Mesodermal cell (in vitro differentiated cells): ENCODE measurements around the gene LSM3.
A peak's percentile ranks its signal among the peaks of the same experiment; 100 is the strongest.

ENCODE experiments used
- H3K27ac ChIP-seq: 2 replicates; pipeline ENCODE4 v1.7.0; 2013; ENCODE audit warnings: mild to moderate bottlenecking, low read depth, low read length, moderate library complexity; ENCODE audit not compliant: severe bottlenecking
- H3K36me3 ChIP-seq: 2 replicates; pipeline ENCODE4 v1.7.1; 2013; ENCODE audit warnings: mild to moderate bottlenecking, low read length, moderate library complexity; ENCODE audit not compliant: control insufficient read depth, insufficient read depth
- H3K4me1 ChIP-seq: one replicate; pipeline ENCODE4 v1.7.1; 2013; ENCODE audit warnings: mild to moderate bottlenecking, low read length; ENCODE audit not compliant: insufficient read depth, control insufficient read depth, poor library complexity, severe bottlenecking
- H3K4me3 ChIP-seq: 2 replicates; pipeline ENCODE4 v1.7.0; 2013; ENCODE audit warnings: low read length, control low read depth, mild to moderate bottlenecking; ENCODE audit not compliant: insufficient read depth, poor library complexity, severe bottlenecking; ENCODE audit errors: extremely low read depth
- H3K9me3 ChIP-seq: 2 replicates; pipeline ENCODE4 v1.7.1; 2013; ENCODE audit warnings: mild to moderate bottlenecking, low read length, moderate library complexity; ENCODE audit not compliant: control insufficient read depth
- WGBS, 2 experiments: methylation state at CpG; one replicate each; pipeline ENCODE4 v1.1.5; 2013; ENCODE audit warnings: missing lambda C conversion rate in 2 of 2; ENCODE audit not compliant: insufficient coverage in 2 of 2; 5-methylcytosine and 5-hydroxymethylcytosine counted together

Gene LSM3

DNA sequence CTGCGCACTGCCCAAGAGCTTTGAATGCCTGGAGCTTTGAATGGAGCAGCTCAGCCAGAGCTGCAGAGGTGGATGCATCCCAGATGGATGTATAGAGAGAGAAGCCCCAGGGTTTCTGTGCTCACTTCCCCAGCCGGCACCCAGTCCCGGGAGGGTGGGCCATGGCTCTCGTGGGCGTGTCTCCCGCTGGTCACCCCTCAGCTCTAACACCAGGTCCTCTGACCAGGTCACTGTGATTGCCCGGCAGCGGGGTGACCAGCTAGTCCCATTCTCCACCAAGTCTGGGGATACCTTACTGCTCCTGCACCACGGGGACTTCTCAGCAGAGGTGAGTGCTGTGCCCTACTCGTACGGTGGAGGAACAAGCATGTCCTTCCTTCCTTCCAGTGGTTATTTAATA is 43.0 kb upstream of the LSM3 start:
- Histone ChIP-seq H3K9me3 (no peaks in the 10 kb centered on the region), H3K36me3 (peaks cover 97% of the 10 kb centered on the region), H3K4me3 (no peak overlapping the region), H3K27ac (no peak overlapping the region), H3K4me1 (no peaks in the 10 kb centered on the region)
- WGBS, 2 experiments: 91 to 97% methylated on average over 8 to 9 of the region's 11 CpGs

DNA sequence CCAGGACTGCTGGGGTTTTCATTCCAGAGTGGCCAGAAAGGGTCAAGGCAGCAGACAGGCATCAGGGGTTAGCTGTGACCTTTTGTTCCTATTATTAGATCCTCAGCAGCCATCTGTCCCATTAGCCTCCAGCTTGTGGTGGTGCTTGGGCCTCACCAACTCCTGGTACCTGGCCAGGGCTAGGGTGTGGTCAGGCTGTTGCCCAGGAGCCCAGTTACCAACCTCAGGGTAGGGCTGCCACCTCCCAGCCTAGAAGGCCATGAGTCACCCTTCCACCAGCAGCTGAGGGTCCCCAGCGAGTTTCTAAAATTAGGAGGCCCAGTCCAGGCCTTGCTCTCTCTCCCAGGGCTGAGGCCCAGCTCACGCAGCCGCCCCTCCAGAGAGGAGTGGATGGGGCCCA is 41.6 kb upstream of the LSM3 start:
- no peaks in the 10 kb centered on the region for H3K9me3 ChIP-seq
- 96 to 100% methylated on average over 2 to 3 of the region's 3 CpGs for WGBS, 2 experiments
- peaks cover 13% of the 10 kb centered on the region for H3K4me1 ChIP-seq
- H3K4me3 ChIP-seq: no peak overlapping the region
- H3K36me3 ChIP-seq: peaks cover 97% of the 10 kb centered on the region
- H3K27ac ChIP-seq: no peak overlapping the region

DNA sequence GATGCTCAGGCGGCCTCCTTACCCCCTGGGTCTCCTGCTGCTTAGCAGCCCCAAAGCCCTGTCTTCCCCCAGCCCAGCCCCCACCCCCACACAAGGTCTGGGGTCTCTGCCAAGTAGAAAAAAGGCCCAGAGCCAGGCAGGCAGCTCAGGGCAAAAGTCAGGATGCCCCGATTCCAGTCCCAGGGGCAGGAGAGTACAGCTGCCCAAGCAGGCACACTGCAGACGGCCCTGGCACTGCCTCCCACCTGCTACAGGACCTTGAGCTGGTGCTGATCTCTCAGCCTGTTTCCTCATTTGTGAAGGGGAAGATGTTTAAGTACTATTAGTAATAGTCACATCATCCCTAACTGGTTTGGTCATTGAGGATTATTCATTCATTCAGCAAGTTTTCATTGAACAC is 41.2 kb upstream of the LSM3 start:
- no peak overlapping the region for H3K27ac ChIP-seq
- WGBS, 2 experiments: 86 to 88% methylated on average over 1 of the region's 3 CpGs
- H3K4me1 ChIP-seq: peaks cover 18% of the 10 kb centered on the region
- no peaks in the 10 kb centered on the region for H3K9me3 ChIP-seq
- no peak overlapping the region for H3K4me3 ChIP-seq
- H3K36me3 ChIP-seq: peaks cover 96% of the 10 kb centered on the region

DNA sequence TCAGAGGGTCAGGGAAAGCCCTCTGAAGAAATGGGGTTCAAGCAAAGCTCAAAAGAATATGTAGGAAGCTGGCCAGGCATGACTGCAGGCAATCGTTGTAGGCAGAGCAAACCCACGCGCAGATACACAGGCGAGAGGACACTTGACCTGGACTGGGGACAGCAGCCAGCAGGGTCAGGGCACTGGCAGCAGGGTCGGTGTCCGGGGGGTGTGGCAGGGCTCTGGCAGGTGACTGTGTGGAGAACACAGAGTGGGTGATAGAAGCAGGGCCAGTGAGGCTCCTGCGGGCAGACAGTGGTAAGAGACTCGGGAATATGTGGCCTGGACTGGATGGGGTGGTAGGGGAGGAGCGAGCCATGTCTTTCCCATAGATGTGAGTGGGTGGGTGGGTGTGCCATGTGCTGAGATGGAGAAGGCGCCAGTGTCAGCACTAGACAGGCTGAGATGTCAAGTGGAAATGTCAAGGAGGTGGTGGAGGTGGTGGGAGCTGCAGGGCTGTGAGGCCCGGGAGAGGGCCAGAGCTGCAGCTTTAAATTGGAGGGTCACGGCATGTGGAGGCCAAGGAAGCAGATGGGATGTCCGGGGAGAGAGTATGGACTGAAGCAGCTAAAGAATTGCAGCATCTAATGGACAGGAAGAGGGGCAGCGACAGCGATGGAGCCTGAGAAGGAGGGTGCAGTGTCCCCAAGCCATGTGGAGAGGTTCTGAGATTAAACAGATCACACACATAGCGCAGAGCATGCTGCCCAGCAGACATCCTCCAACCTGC is 40.3 kb upstream of the LSM3 start:
- no peak overlapping the region for H3K27ac ChIP-seq
- H3K9me3 ChIP-seq: no peaks in the 10 kb centered on the region
- peaks cover 26% of the 10 kb centered on the region for H3K4me1 ChIP-seq
- WGBS, 2 experiments: 93 to 96% methylated on average over 14 to 15 of the region's 16 CpGs
- peaks cover 92% of the 10 kb centered on the region for H3K36me3 ChIP-seq
- no peak overlapping the region for H3K4me3 ChIP-seq

GRCh38 chr3:14138878-14139655 is 39.5 kb upstream of the LSM3 start:
- WGBS, 2 experiments: 95 to 97% methylated on average over 11 to 12 of the region's 14 CpGs

DNA sequence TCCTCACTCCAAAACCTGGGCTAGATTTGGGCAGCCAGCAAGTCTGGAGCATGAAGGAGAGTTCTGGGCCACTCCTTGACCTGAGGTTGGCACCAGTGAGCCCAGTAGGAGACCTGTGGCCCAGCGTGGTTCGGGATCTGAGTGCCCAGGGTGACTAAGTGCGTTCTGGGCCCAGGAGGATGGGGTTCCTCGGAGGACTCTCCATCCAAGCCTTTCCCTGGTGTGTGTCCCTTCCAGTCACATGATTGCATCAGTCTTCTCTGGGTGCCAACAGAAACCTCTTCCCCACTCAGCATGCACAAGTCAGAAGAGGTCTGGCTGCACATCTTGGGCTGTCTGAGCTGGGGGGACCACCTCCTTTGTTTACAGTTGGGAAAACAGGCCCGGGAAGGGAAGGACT is 38.8 kb upstream of the LSM3 start:
- Histone ChIP-seq H3K27ac (no peak overlapping the region), H3K4me1 (peaks cover 37% of the 10 kb centered on the region), H3K4me3 (no peak overlapping the region), H3K9me3 (no peaks in the 10 kb centered on the region), H3K36me3 (peaks cover 77% of the 10 kb centered on the region)
- WGBS, 2 experiments: 99% methylated on average over 5 of the region's 5 CpGs

More at GRCh38 chr3:14138878-14139655, 39.5 kb upstream of the LSM3 start:
- no peak overlapping the region for H3K4me3 ChIP-seq
- H3K36me3 ChIP-seq: peaks cover 84% of the 10 kb centered on the region
- H3K4me1 ChIP-seq: peaks cover 33% of the 10 kb centered on the region
- no peak overlapping the region for H3K27ac ChIP-seq
- H3K9me3 ChIP-seq: no peaks in the 10 kb centered on the region

- Histone ChIP-seq H3K4me3 (no peak overlapping the region), H3K36me3 (peaks cover 70% of the 10 kb centered on the region), H3K9me3 (no peaks in the 10 kb centered on the region), H3K4me1 (peaks cover 46% of the 10 kb centered on the region), H3K27ac (no peak overlapping the region)
- WGBS, 2 experiments: 92 to 100% methylated on average over 2 of the region's 2 CpGs
These were observed 37.9 kb upstream of the LSM3 start for GRCh38 chr3:14140668-14141067.

DNA sequence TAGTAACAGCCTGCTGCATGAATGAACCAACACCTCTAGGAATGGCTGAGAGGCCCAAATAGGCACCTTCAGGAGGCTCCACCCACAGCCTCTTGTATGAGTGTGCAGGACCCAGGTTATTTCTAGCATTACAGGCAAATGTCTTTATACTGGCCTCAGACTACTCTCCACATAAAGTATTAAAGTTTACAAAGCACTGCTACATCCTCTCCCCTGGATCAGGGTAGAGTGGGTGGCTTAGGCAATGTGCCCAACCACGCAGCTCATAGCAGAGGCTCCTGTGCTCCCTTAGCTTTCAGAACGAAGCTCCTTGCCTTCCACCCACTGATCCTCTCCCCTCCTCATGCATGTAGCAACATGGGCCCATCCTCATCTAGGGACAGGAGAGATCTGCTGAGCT is 37.5 kb upstream of the LSM3 start:
- WGBS, 2 experiments: 90% methylated on average over 2 of the region's 2 CpGs; no CpG with 5 or more reads in 1 of the 2 experiments
- Histone ChIP-seq H3K36me3 (peaks cover 70% of the 10 kb centered on the region), H3K9me3 (no peaks in the 10 kb centered on the region), H3K4me3 (no peak overlapping the region), H3K27ac (no peak overlapping the region), H3K4me1 (peaks cover 50% of the 10 kb centered on the region)

GRCh38 chr3:14141602-14142341 is 36.8 kb upstream of the LSM3 start:
- Histone ChIP-seq H3K9me3 (no peaks in the 10 kb centered on the region), H3K4me3 (no peak overlapping the region), H3K36me3 (peaks cover 70% of the 10 kb centered on the region), H3K27ac (peak overlapping the region; percentile 100), H3K4me1 (peaks cover 56% of the 10 kb centered on the region)
- 96% methylated on average over 18 to 19 of the region's 19 CpGs for WGBS, 2 experiments

- peaks cover 71% of the 10 kb centered on the region for H3K36me3 ChIP-seq
- H3K4me3 ChIP-seq: no peak overlapping the region
- H3K9me3 ChIP-seq: no peaks in the 10 kb centered on the region
- H3K27ac ChIP-seq: peak overlapping the region; percentile 100
- peaks cover 57% of the 10 kb centered on the region for H3K4me1 ChIP-seq
- WGBS, 2 experiments: 89 to 90% methylated on average over 6 to 8 of the region's 8 CpGs
These were observed 35.9 kb upstream of the LSM3 start for GRCh38 chr3:14142567-14143270.
